HG02759 (cell line): ENCODE results near the gene FRMD4A.
"Not testable (repeated sequence)": the region's sequence is repeated elsewhere in the genome, so short reads cannot be mapped to it uniquely, and the experiment has no call there.

Experiments
- ATAC-seq: cut with Tn5 transposase; IDR thresholded peaks from one replicate; pipeline ENCODE4 v1.9.1; 2021; ENCODE audit warnings: mild to moderate bottlenecking, moderate library complexity; ENCODE audit not compliant: unreplicated experiment

The FRMD4A gene

DNA sequence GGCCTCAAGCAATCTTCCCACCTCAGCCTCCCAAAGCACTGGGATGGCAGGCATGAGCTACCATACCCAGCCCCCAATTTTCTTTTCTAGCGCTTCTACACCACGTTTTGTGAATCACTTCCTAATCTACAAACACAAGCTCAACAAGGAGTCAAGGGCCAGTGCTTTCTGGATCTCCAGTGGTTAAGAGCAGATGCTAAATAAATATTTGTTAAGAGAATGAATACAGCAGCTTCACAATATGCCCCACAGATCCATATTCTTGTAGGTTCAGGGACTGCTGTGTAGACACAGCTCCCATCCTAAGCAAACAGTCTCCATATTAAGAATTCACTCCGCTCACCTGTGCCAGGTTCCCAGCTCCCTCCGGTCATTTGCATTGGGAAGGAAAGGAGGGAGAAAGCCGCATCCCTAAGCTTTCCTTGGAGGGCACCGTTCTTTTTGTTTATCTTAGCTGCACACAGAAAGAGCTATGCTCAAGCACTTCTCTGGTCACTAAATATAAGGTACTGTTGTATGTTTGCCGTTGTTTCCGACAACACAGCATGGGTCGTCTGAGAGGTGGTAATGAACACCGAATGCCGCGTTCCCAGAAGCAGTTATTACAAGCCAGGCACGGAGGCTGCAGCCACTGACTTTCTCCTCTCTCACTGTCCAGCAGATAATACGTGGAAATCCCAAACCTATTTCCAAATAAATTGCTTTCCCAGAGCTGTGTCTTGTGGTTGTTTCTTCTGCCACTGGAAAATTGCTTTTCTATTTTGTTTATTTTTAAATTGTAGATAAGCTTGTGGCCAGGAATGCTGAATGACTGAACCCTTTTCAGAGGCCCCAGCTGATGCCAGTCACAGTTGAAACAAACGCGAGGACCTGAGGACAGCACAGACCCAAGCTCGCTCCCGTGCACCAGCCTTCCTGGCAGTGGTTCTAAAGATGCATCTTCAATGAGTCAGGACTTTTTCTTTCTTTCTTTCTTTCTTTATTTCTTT lies 526.9 kb downstream of the FRMD4A start:
- ATAC-seq: no peak

DNA sequence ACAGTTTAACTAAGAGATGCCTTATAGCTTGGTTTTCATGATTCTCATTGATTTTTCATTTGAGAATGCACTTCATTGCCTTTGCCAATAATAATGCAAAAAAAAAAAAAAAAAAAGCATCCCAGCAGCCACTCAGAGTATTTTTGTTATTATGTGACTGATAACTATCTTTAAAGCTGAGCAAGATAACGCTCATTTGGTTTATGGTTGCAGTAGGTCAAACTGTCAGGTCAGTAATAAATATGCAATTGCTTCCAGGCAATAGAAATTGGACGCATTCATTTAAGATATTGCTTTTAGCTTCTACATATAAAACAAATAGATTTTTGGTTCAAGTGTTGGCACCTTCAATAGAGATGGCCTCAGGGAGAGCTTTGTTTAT lies 528.8 kb downstream of the FRMD4A start:
- no peak for ATAC-seq

DNA sequence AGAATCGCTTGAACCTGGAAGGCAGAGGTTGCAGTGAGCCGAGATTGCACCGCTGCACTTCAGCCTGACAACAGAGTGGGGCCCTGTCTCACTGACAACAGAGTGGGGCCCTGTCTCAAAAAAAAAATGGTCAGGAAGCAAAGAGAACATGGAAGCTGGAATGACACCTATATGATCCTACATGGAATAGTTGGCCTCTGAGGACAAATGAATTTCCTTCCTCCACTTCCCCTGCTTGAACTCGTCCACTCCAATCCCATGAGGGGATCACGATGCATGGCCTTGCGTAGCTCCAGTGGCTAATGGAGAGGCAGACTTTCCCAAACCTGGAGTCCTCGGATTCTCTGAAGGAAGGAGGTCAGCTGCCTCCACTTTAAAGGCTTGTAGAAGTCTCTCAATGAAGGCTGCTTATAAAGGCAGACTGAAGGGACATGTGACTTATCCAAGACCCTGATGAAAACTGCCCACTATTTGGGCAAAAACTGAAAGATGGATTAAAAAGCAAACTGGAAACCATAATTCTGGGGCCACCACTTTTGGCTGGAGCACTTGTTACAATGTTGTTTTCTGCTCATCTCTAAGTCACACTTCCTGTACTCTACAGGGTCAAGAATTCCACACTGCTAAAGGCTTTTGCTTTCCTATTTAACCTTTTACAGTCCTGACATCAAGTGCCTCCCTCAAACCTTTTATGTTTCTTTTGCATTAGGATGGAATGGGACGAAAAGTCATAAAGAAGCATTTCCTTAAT lies 529.4 kb downstream of the FRMD4A start:
- no peak for ATAC-seq

DNA sequence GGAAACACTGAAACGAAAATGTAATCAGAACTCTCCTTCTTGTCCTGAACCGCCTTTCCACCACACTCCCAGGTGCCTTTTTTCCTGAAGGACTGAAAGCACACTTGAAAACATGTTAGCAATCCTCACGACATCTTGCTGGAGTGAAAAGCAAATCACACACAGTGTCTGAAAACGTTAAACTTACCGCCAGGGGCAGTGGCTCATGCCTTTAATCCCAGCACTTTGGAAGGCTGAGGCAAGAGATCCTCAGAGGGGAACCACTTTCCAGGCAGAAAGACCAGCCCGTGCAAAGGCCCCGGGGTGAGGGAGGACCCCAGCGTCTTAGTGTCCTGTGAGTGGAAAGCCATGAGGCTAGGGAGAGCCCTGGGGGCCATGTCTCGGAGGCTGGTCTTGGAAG lies 533.6 kb downstream of the FRMD4A start:
- ATAC-seq: no peak

DNA sequence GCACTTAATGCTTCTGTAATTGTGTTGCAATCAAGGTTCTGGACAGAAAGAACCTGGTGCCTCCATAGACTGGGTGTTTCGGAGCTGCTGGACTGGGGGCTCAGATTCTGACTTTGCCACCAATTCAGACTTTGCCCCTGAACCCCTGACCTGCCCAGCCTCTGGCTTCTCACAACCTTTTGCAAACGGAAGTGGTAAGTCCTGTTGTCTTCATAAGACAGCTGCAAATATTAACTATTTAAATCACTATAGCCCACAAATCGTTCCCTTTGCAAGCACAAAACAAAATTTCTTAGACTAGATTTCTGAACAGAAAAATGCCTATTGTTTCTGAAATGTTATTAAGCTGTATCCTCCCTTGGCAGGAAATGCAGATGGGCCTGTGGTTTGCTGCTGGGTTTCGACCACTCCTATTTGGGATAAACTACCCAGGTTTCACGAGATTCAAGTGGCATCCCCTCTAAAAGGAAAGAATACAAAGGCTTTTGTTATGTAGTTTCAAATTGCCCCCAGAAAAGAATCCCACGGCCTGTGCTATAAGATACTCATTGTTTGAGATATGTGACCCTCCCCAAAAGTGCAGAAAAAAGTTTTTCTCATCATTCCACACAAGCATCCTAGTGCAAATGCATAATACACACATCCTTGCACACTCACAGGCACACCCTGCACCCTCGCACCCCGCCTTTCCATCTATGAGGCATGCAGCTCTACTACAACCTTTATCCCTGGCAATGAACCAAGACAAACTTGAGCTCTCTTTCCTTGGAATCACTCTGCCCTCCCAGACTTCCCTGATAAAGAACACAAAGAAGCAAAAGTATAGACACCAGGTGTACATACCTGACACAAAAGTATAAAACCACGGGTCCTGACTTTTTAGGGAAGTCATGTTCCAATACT lies 534.8 kb downstream of the FRMD4A start:
- no peak for ATAC-seq

DNA sequence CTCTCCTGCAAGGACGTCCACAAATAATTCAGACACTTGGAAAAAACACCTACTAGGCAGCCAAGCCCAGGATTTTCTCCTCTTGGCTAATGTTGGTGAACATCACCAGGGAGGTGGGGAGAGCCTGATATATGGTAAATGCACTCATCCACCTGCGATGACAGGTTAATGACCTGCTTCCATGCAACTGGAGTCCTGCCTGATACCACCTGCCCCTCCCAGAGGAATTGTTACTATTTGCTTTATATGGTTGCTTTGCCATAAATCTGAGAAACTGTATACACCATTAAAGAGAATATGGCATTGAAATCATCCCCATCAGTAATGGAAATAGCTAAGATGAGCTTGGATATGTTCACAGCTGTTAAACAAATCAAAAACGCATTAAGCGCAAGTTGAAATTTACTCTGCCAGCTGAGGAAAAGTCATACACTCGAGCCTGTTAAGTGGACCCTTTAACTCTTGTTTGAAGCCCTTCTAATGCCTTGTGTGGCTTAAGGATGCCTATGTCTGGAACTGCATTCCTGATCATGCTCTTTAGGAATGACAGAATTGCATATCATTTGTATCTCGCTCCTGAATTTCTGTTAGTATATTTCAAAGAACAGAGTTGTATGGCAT lies 535.6 kb downstream of the FRMD4A start:
- ATAC-seq: no peak

DNA sequence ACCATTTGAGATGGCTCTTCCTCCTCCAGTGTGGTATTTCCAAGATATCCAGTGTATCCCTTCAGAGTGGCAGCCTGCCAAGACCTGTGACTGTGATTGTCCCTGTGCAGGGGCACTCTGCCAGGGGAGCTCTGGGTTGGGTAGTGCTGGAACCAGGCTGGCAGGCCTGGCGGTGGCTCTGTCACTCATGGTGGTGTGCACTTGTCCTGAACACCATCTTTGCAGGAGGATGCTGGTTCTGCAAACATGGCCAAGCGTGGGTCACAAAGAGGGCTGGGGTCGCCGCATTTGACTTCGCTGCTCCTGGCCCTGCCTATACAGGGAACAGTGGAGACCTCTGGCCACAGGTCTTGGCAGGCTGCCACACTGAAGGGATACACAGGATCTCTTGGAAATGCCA lies 538.7 kb downstream of the FRMD4A start:
- ATAC-seq: no peak

DNA sequence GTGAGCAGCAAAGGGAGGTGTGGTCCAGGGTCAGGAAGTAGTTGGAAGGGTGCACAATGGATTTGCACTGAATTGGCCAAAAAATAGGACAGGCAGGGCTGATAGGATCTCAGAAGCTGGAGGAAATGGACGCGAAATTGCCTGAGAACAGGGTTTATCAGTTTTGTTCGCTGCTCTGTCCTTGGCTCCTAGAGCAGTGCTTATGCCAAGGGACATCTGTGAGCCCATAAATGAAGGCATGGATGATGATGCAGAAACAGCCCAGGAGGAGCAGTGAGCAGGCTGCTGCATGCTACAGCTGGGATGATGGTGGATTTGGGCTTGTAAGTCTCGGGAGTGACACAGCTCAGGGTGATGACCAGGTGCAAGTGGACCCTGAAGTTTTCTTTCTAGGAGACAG lies 539.2 kb downstream of the FRMD4A start:
- ATAC-seq: no peak

DNA sequence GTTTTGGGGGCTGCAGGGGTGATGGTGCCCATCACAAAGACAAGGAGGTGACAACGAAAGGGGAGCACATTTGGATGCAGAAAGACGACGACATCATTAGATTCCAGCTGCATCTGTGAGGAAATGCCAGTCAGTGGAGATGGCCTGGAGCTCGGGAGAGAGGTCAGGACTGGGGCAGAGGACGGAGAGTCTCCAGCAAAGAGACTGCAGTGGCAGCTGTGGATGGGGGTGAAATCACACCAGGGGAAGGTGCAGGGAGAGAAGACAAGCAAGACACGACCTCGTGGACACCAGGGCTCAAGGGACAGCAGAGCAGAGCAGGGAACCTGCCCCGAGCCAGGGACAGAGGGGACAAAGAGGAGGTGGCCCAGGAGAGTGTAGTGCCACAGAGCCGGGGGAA lies 540.5 kb downstream of the FRMD4A start:
- no peak for ATAC-seq

DNA sequence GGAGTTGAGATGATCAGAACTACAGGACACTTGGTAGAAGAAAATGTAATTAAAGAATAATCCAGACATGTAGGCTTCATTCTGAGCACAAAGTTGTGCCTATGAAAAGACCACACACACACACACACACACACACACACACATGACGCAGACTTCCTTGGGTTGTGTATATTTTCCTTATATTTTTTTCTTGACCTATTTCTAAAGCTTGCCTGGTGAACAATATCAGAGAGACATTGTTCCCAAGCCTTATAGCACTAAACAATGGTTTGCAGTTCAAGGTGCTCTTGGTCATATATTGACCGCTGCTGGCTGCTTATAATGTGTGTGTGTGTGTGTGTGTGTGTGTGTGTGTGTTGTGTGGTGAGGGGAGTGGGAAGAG lies 541.3 kb downstream of the FRMD4A start:
- ATAC-seq: no peak

DNA sequence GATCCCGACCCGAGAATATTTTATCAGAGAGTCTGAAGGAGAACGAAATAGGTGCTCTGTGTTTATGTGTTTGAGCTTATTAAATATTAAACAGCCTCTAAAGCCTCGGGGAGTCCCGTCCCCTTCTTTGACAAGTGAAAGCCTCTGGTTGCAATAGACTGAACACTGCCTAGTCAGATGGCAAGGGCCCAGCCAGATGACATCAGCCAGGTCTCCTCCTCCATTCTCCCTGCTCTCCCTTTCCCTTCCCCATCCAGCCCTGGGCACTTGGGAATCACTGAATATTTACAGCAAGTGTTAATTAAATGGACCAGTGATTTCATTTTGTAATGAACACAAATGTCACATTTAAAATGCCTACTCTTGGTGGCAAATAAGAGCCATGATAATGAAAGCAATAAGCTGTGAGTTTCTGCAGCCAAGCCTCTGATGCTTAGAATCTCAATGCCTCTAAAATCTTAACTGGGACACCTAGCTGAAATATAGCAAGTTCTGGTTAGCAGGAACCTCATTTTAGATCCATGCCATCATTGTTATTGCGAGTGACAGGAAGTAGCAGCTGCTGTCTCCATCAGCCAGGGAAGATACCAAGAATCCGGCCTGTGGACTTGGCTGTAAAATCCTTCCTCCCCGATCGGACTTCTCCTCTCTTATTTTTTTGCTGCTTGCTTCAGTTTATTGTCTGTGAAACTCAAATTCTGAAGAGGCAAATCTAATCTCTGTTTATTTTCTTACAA lies 541.8 kb downstream of the FRMD4A start:
- no peak for ATAC-seq

DNA sequence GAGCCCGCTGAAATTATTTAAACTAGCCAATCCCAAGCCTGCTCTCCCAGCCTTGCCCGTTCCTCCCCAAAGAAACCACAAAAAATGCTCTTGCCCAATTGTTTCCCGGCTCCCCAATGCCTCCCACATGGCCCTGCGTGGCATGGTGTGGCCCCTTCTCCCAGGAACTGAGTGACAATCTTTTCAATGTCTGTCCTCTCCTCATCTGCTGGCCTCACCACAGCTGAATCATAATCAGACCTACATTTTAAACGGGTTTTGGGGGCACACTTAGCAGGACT lies 542.5 kb downstream of the FRMD4A start:
- ATAC-seq: no peak

DNA sequence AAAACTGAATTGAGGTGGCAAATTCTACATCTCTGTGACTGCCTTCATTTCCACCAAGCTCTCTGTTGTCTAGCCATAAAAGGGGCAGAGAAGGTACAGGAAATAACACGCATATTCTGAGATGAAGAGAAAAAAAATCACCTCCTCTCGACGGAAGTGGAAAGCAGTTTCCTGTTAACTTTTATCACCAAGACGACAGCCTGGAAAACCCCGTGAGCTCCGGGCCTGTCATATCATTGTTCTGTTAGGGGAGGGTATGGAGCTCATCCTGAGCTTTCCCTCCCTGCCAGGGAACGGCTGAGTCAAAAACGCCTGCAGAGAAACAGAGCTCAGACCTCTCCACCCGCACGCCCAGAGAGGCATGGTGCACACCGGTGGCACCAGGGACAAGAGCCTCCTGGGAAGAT lies 543.7 kb downstream of the FRMD4A start:
- peak; percentile 86 for ATAC-seq

DNA sequence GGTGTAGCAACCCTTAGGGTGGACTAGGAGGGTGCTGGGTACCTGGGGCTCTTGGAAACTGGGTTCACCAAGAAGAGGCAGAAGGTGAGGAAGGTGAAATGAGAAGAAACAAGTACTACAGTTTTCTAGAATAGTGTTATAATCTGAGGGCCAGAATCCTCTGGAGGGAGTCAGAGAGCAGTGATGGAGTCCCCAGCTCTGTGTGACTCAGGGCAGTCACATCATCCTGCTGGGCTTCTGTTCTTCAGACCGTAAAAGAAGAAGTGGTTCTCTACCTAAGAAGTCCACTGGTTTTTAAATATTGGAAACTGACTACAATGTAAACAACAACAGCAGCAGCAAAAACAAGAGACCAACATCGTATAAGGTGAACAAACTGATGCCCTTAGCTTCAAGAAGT lies 546.7 kb downstream of the FRMD4A start:
- ATAC-seq: no peak

DNA sequence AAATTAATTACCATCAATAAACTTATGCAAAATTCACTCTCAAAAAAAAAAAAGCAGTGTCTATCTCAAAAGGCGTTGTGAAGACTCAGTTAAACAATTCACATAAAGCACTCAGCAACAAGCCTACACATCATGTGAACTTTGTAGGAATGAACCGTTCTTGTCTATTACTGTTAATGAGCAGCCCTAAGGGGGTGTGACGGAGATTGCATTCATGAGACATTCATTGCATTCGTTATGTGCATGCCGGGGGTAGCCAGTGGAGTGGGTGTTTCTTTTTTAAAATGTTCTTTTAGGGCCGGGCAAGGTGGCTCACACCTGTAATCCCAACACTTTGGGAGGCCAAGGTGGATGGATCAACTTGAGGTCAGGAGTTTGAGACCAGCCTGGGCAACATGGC lies 551.0 kb downstream of the FRMD4A start:
- ATAC-seq: no peak

DNA sequence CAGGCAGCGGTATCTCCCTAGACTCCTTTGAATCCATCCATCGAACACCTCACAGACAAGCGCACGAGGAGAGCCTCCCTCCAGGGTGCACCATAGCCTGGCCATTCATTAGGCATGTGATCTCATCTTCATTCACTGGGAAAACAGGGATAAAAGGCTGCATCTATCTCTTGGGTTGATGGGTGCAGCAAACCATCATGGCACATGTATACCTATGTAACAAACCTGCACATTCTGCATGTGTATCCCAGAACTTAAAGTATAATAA lies 552.1 kb downstream of the FRMD4A start:
- ATAC-seq: not testable (repeated sequence)

DNA sequence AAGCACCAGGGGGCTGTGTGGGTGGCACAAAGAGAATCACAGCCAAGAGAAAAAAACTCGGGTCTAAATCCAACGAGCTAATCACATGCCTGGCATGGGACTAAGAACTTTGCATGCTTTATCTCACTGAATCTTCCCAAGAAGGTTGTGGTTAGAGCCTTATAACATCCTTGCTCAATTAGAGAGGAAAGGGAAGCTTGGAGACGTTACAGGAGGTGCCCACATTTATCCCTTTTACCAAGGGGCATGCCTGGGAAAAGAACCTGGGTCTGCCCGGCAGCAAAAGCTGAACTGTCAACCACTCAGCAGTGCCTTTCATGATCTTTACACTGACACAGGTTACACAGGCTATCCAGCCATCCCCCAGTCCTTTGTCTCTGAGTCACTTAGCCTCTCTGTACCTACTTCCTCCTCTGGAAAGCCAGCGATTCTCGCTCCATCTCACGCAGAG lies 553.8 kb downstream of the FRMD4A start:
- peak; percentile 71 for ATAC-seq

DNA sequence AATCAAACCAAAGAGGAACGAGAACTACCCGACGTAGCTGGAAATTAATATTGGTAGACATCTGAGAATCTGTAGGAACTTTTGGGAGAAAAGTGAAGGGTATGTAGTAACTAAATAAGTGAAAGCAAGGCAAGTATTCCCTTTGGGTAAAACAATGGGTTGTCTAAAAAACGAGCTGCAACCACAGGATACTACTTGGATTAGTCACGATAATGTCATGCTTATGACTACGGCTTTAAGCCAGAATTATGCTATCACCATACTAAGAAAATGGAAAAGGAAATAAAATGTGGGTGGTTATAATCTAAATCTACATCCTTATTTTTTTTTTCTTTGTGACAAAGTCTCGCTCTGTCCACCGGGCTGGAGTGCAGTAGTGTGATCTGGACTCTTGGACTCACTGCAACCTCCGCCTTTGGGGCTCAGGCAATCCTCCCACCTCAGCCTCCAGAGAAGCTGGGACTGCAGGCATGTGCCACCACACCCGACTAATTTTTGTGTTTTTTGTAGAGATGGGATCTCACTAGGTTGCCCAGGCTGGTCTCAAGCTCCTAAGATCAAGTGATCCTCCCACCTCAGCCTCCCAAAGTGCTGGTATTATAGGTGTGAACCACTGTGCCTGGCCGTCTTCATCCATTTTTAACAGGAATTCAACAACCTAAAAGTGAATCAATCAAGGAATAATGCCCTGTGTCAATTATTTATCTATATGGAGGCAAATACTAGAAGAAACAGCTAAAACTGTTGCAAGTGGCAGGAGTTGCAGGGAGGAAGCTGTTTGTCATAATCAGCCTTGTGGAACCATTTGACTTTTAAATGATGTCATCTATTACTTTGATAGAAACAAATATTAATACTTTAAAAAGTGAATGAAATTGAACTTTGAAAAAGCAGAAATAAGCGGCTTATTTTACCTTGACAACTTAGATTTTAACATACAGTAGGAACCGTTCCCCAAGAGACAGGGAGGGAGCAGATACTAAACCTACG lies 554.6 kb downstream of the FRMD4A start:
- ATAC-seq: peak; percentile 11

DNA sequence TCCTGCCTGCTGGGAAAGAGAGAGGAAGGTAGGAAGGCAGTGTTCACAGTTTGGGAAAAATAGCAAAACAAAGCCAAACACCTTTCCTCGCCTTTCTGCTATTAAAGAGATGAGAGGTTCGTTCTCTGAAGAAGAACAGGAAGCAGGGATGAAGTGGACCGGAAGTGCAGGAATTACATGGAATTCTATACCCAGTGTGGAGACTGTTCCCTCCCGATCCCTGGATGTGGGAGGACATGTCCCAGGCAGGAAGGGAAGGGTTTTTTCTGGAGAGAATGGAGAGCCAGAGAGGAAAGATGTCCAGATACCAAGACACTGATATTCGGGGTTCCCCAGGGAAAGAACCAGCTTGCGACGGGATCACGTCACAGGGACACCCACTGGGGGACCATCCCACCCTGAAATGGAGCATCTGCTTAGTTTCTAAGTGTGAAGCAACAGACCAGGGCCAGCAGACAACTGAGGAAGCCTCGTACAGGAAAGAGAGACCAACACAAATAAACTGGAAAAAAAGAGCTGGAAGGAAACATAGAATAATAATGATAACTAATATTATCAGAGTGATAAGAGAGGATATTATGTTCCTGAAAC lies 556.3 kb downstream of the FRMD4A start:
- ATAC-seq: no peak
